Muscle layer of colon (tissue), 2 donors: Measurements from ENCODE around the gene TTC39A.

ENCODE experiments used
- H3K27ac ChIP-seq: one replicate; pipeline ENCODE4 v1.7.0; 2013; ENCODE audit warnings: low read depth, mild to moderate bottlenecking, low read length, moderate library complexity
- H3K27me3 ChIP-seq, 2 donors: one replicate each; pipeline ENCODE4 v1.7.0; 2013; ENCODE audit warnings: low read length in 2 of 2, mild to moderate bottlenecking in 2 of 2; ENCODE audit not compliant: insufficient read depth in 2 of 2, control insufficient read depth in 1 of 2
- H3K36me3 ChIP-seq: one replicate; pipeline ENCODE4 v1.7.0; 2013; ENCODE audit warnings: mild to moderate bottlenecking, low read length; ENCODE audit not compliant: insufficient read depth
- H3K4me1 ChIP-seq: one replicate; pipeline ENCODE4 v1.7.0; 2013; ENCODE audit warnings: mild to moderate bottlenecking, low read length; ENCODE audit not compliant: insufficient read depth
- H3K4me3 ChIP-seq, 2 donors: one replicate each; pipeline ENCODE4 v1.7.0; 2013; ENCODE audit warnings: low read length in 2 of 2, low read depth in 1 of 2, mild to moderate bottlenecking in 1 of 2, moderate library complexity in 1 of 2
- H3K9ac ChIP-seq: one replicate; pipeline ENCODE4 v1.7.0; 2013; ENCODE audit warnings: low read length
- H3K9me3 ChIP-seq: one replicate; pipeline ENCODE4 v1.7.0; 2013; ENCODE audit warnings: mild to moderate bottlenecking, low read length
- donor health status: abdominal sarcoma.
- donor health status: Adenocarcinoma of cecum.

TTC39A gene

GRCh38 chr1:51323778-51324177 is 6.6 kb downstream of the TTC39A start:
- Histone ChIP-seq H3K27ac (no peak overlapping the region), H3K4me3 (no peak overlapping the region), H3K9ac (no peak overlapping the region), H3K36me3 (no peaks in the 10 kb centered on the region), H3K4me1 (no peaks in the 10 kb centered on the region), H3K27me3 (peaks cover 0 to under 1% of the 10 kb centered on the region in 2 donors), H3K9me3 (no peaks in the 10 kb centered on the region)

- H3K36me3 ChIP-seq = no peaks in the 10 kb centered on the region
Measured at GRCh38 chr1:51322417-51323101, 7.8 kb downstream of the TTC39A start.

GRCh38 chr1:51321924-51322280 is 8.5 kb downstream of the TTC39A start:
- Histone ChIP-seq H3K4me1 (no peaks in the 10 kb centered on the region), H3K36me3 (no peaks in the 10 kb centered on the region), H3K4me3 (no peak overlapping the region), H3K27me3 (no peaks in the 10 kb centered on the region), H3K27ac (no peak overlapping the region), H3K9ac (no peak overlapping the region), H3K9me3 (no peaks in the 10 kb centered on the region)

More at GRCh38 chr1:51322417-51323101, 7.8 kb downstream of the TTC39A start:
- Histone ChIP-seq H3K9me3 (no peaks in the 10 kb centered on the region), H3K27me3 (no peaks in the 10 kb centered on the region), H3K27ac (no peak overlapping the region), H3K4me3 (no peak overlapping the region), H3K9ac (no peak overlapping the region), H3K4me1 (no peaks in the 10 kb centered on the region)

GRCh38 chr1:51320967-51321923 is 9.1 kb downstream of the TTC39A start:
- Histone ChIP-seq H3K27ac (no peak overlapping the region), H3K9ac (no peak overlapping the region), H3K4me3 (no peak overlapping the region), H3K36me3 (no peaks in the 10 kb centered on the region), H3K4me1 (no peaks in the 10 kb centered on the region), H3K9me3 (no peaks in the 10 kb centered on the region), H3K27me3 (no peaks in the 10 kb centered on the region)

- Histone ChIP-seq H3K36me3 (no peaks in the 10 kb centered on the region), H3K4me3 (no peak overlapping the region), H3K9ac (no peak overlapping the region), H3K9me3 (no peaks in the 10 kb centered on the region), H3K27ac (no peak overlapping the region), H3K4me1 (no peaks in the 10 kb centered on the region), H3K27me3 (no peaks in the 10 kb centered on the region)
Measured at GRCh38 chr1:51317798-51318197, 12.6 kb downstream of the TTC39A start.

- no peak overlapping the region for H3K27ac ChIP-seq
- H3K9ac ChIP-seq = no peak overlapping the region
- no peaks in the 10 kb centered on the region for H3K27me3 ChIP-seq
Measured at GRCh38 chr1:51316846-51317120, 13.6 kb downstream of the TTC39A start.

GRCh38 chr1:51316113-51316845 is 14.1 kb downstream of the TTC39A start:
- Histone ChIP-seq H3K4me1 (no peaks in the 10 kb centered on the region), H3K9ac (no peak overlapping the region), H3K27me3 (no peaks in the 10 kb centered on the region), H3K9me3 (no peaks in the 10 kb centered on the region), H3K4me3 (no peak overlapping the region), H3K27ac (no peak overlapping the region), H3K36me3 (no peaks in the 10 kb centered on the region)

More at GRCh38 chr1:51316846-51317120, 13.6 kb downstream of the TTC39A start:
- no peaks in the 10 kb centered on the region for H3K4me1 ChIP-seq
- H3K36me3 ChIP-seq = no peaks in the 10 kb centered on the region
- H3K9me3 ChIP-seq = no peaks in the 10 kb centered on the region
- no peak overlapping the region for H3K4me3 ChIP-seq

- no peak overlapping the region for H3K9ac ChIP-seq
- H3K36me3 ChIP-seq = no peaks in the 10 kb centered on the region
- no peaks in the 10 kb centered on the region for H3K27me3 ChIP-seq
- H3K9me3 ChIP-seq = no peaks in the 10 kb centered on the region
- H3K4me3 ChIP-seq = no peak overlapping the region
- no peaks in the 10 kb centered on the region for H3K4me1 ChIP-seq
- H3K27ac ChIP-seq = no peak overlapping the region
Measured at GRCh38 chr1:51314974-51315373, 15.4 kb downstream of the TTC39A start.

- H3K9ac ChIP-seq = no peak overlapping the region
- no peak overlapping the region for H3K27ac ChIP-seq
- H3K27me3 ChIP-seq = no peaks in the 10 kb centered on the region
- H3K9me3 ChIP-seq = no peaks in the 10 kb centered on the region
- no peak overlapping the region for H3K4me3 ChIP-seq
- no peaks in the 10 kb centered on the region for H3K4me1 ChIP-seq
- H3K36me3 ChIP-seq = no peaks in the 10 kb centered on the region
Measured at GRCh38 chr1:51313961-51314777, 16.2 kb downstream of the TTC39A start.

GRCh38 chr1:51313268-51313852 is 17.0 kb downstream of the TTC39A start:
- Histone ChIP-seq H3K27ac (no peak overlapping the region), H3K9ac (no peak overlapping the region), H3K4me3 (no peak overlapping the region), H3K4me1 (no peaks in the 10 kb centered on the region), H3K9me3 (no peaks in the 10 kb centered on the region), H3K36me3 (no peaks in the 10 kb centered on the region), H3K27me3 (no peaks in the 10 kb centered on the region)
